GM12801 (cell line): ENCODE data around the gene UBASH3B.

Experiments used
- TF ChIP-seq, protein P1 (sequence below): IDR thresholded peaks from one replicate; pipeline ENCODE4 v1.5.1; 2011; ENCODE audit warnings: control low read depth; ENCODE audit not compliant: insufficient read length; ENCODE audit errors: extremely low read depth

The UBASH3B gene

DNA sequence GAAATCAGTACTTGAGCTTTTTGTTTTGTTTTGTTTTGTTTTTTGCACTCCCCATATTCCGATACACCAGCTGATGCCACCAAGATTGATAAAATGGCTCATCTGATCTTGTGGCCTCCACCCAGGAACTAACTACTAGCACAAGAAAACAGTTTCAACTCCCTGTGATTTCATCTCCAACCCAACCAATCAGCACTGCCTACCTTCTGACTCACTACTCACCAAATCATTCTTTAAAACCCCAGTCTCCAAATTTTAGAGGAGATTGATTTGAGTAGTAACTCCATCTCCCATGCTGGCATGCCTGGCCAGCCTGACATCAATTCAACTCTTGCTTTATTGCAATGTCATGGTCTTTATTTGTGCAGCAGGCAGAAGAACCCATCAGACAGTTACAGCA lies 166.7 kb downstream of the UBASH3B start:
- TF ChIP-seq, protein P1, sequence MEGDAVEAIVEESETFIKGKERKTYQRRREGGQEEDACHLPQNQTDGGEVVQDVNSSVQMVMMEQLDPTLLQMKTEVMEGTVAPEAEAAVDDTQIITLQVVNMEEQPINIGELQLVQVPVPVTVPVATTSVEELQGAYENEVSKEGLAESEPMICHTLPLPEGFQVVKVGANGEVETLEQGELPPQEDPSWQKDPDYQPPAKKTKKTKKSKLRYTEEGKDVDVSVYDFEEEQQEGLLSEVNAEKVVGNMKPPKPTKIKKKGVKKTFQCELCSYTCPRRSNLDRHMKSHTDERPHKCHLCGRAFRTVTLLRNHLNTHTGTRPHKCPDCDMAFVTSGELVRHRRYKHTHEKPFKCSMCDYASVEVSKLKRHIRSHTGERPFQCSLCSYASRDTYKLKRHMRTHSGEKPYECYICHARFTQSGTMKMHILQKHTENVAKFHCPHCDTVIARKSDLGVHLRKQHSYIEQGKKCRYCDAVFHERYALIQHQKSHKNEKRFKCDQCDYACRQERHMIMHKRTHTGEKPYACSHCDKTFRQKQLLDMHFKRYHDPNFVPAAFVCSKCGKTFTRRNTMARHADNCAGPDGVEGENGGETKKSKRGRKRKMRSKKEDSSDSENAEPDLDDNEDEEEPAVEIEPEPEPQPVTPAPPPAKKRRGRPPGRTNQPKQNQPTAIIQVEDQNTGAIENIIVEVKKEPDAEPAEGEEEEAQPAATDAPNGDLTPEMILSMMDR: no peak

DNA sequence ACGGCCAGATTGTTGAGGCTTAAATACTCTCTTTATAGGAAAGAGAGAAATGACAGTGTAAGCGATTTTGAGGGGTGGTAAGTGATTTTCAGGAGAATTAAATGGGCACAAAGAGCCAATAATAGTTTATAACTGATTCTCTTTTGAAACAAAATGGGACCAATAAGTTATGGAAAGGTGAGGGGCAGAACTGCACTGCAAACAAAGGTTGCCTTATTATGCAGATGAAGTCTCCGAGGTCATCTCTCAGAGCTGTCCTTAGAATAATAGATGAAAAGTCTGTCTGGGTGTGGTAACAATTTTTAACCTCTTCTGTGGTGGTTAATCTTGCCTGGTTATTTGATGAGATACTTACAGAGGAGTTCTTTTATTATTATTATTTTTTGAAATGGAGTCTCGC lies 168.0 kb downstream of the UBASH3B start:
- TF ChIP-seq, protein P1: no peak

DNA sequence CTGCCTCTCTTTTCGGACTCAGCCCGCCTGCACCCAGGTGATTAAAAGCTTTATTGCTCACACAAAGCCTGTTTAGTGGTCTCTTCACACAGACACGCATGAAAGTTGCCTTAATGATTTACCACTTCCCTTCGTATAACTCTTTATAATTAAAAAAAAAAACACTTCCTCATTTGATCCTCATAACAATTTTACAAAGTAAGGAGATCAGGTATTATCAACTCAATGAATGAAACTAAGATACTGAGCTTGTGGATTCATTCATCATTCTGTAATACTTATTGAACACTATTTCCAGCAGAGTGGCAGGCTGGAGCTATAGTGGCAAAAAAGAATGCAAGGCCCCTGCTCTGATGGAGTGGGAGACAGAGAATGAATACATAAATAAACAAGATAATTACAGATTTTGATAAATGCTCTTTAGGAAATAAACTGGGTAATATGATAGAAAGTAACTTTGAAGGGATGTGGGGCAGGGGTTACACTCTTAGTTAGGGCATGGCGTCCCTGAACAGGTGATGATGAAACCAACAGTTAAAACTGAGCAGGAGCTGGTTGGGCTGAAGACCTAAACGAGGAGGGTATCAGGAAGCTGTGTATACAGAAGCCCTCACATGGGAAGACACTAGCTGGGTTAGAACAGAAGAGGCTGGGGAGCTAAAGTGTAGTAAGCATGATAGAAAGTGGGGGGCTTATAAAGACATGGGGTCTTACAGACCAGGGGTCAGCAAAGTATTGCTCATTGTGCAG lies 177.4 kb downstream of the UBASH3B start:
- TF ChIP-seq, protein P1: no peak

DNA sequence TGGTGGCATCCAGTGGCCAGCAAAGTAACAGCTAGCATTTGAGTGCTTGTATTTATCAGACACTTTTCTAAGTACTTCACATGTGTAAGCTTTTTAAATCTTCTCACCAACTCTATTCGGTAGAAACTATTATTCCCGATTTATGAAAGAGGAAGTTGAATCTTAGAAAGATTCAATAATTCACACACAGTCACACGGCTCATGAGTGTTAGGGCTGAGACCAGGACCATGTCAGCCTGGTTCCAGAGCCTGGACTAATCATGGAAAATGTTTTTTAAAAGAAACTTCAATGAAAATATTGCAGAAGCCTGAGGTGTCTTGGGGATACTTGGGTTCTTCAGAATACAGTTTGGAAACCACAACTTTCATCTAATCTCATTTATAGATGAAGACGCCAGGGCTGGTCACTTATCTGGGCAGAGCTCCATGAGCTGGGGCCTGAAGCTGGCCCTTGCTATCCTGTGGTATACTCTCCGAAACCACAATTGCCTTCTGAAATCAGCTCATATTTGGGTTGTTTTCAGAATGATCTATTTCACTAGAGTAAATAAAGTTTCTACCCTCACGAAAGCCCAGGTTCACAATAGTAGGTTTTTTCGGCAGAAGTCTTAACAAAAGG lies 178.4 kb downstream of the UBASH3B start:
- TF ChIP-seq, protein P1: no peak

DNA sequence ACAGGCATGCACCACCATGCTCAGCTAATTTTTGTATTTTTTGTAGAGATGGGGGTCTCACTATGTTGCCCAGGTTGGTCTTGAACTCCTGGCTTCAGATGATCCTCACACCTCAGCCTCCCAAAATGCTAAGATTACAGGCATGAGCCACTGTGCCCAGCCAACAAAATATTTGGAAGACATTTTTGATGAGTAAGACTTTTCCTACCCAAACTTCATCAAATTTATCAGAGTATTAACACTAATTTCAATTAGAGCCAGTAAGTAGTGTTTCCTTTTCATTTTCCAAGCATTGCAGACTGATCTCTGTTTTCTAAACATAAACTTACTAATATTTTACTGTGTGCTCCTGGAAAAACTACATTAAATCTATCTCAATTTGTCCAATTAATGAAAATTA lies 181.4 kb downstream of the UBASH3B start:
- TF ChIP-seq, protein P1: no peak

DNA sequence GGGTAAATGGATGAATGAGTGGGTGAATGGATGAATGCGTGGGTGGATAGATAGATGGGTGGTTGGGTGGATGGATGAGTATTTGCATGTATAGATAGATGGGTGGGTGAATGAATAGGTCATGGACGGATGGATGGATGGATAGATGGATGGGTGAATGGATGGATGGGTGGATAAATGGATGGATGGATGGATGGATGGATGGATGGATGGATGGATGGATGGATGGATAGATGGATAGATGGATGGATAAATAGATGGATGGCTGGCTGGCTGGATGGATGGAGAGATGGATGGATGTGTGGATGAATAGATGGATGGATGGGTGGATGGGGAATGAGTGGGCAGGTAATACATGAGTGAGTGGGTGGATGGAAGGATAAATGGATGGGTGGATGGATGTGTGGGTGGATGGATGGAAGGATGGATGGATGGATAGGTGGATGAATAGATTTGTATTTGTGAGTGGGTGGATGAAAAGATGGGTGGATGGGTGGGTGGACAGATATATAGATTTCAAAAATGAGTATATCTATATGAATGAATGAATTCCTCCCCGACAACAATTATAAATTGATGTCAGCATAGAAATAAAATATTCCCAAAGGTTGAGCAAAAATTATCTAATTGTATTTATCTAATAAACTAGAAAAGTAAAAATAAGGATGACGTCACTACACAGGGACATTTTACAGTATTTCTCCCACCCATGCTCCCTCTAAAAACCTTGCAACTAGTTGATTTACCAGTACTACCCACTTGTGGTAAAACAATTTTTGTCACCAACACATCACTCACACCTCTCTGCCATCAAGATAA lies 182.2 kb downstream of the UBASH3B start:
- TF ChIP-seq, protein P1: no peak
